Natural killer cell (primary cell): ENCODE data around the gene RBM38. TPM values are rescaled to one million over a fixed set of nuclear protein-coding genes. Genes with fewer than 3 reads are reported as not detected.

Experiments used
- ATAC-seq, 3 donors: fragments of 150-1000 bp in 2 of 3; fragments of 200-7000 bp in 1 of 3; cut with Tn5 transposase; 1 replicate in 1 of 3; 2 replicates in 2 of 3; pipeline ENCODE4 v1.10.0; 2021; ENCODE audit warnings: mild to moderate bottlenecking in 2 of 3, moderate library complexity in 2 of 3
- DNase-seq, 2 donors: peaks; one replicate each; pipeline versions ENCODE4 v3.0.0 to v3.0.0-alpha.2; 2013 to 2021; ENCODE audit warnings: mixed read lengths in 1 of 2
- H3K27ac ChIP-seq: one replicate; pipeline ENCODE4 v1.5.1; 2013; ENCODE audit warnings: mild to moderate bottlenecking, low read length
- H3K27me3 ChIP-seq: one replicate; pipeline ENCODE4 v1.6.1; 2013; ENCODE audit warnings: low read length; ENCODE audit not compliant: control insufficient read depth, insufficient read depth
- H3K36me3 ChIP-seq: one replicate; pipeline ENCODE4 v1.6.1; 2013; ENCODE audit warnings: low read length; ENCODE audit not compliant: control insufficient read depth, insufficient read depth
- H3K4me1 ChIP-seq: one replicate; pipeline ENCODE4 v1.6.1; 2013; ENCODE audit warnings: low read length; ENCODE audit not compliant: control insufficient read depth, insufficient read depth
- H3K4me3 ChIP-seq: one replicate; pipeline ENCODE4 v1.5.1; 2013; ENCODE audit warnings: low read length
- H3K9me3 ChIP-seq: one replicate; pipeline ENCODE4 v1.6.1; 2013; ENCODE audit warnings: low read length; ENCODE audit not compliant: control insufficient read depth, insufficient read depth
- H3K27ac Mint-ChIP-seq, 2 donors: one replicate each; pipeline ENCODE4 v1.8.0; 2022; ENCODE audit warnings: mild to moderate bottlenecking in 2 of 2, mixed read lengths in 2 of 2, moderate library complexity in 1 of 2
- H3K27me3 Mint-ChIP-seq, 2 donors: one replicate each; pipeline ENCODE4 v1.8.0; 2022; ENCODE audit warnings: low read depth in 2 of 2, mixed read lengths in 2 of 2
- H3K36me3 Mint-ChIP-seq: one replicate; pipeline ENCODE4 v1.8.0; 2022; ENCODE audit warnings: mixed read lengths
- H3K4me1 Mint-ChIP-seq, 2 donors: one replicate each; pipeline ENCODE4 v1.8.0; 2022; ENCODE audit warnings: mixed read lengths in 2 of 2
- H3K4me3 Mint-ChIP-seq: one replicate; pipeline ENCODE4 v1.8.0; 2022; ENCODE audit warnings: mild to moderate bottlenecking, moderate library complexity, mixed read lengths
- H3K9me3 Mint-ChIP-seq, 2 donors: one replicate each; pipeline ENCODE4 v1.8.0; 2022; ENCODE audit warnings: mixed read lengths in 2 of 2
- WGBS: methylation state at CpG from one replicate; pipeline ENCODE4 v1.1.7; 2013; ENCODE audit warnings: missing lambda C conversion rate; ENCODE audit not compliant: insufficient coverage; 5-methylcytosine and 5-hydroxymethylcytosine counted together
- intact Hi-C: fragments of 100-400 bp; cut with micrococcal nuclease; formaldehyde crosslinking; loops from one replicate; pipeline ENCODE4 v1.14.2; 2022
- total RNA-seq, 4 donors: library from RNA; stranded (reverse); fragments of 120-200 nt in 1 of 4; gene quantifications; one replicate each; pipeline versions ENCODE4 v1.2.3 to v1.2.4, GENCODE V29; 2013 to 2022
- TF ChIP-seq, protein P1 (sequence below): fragments of 200-600 bp; IDR thresholded peaks from one replicate; pipeline ENCODE4 v1.8.0; 2022; ENCODE audit warnings: antibody characterized with exemption

The RBM38 gene
- total RNA-seq, 3 donors from 2014 or later (not counting 1 experiment from before 2014, with no cell fraction given) = 217 to 392 (median 264) TPM

DNA sequence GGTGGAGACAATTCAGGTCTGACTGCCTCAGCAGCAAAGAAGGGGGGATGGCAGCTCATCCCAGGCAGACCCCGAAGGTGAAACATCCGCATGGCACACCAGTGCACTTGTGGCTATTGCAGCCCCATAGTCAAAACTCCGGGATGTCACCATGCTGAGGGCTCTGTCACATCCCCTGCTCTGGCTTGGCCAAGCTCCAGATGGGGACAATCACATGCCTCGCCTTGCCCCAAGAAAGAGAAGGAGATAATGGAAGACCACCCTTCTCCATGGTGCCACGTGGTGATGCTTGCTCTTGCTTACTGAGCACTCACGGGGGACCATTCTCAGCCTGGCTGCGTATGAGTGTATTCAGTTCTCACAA lies 60.2 kb downstream of the RBM38 start:
- Mint-ChIP-seq H3K4me1 (peaks cover 46 to 47% of the 10 kb centered on the region in 2 donors), H3K27me3 (no peaks in the 10 kb centered on the region), H3K36me3 (no peaks in the 10 kb centered on the region), H3K9me3 (no peaks in the 10 kb centered on the region), H3K4me3 (peak overlapping the region; percentile 73), H3K27ac (peak overlapping the region; percentile 76 to 87)
- H3K36me3 ChIP-seq = no peaks in the 10 kb centered on the region
- no peaks in the 10 kb centered on the region for H3K9me3 ChIP-seq
- no peak overlapping the region for H3K27ac ChIP-seq
- H3K4me3 ChIP-seq = no peak overlapping the region
- 71% methylated on average over 7 of the region's 7 CpGs for WGBS
- no peak for ATAC-seq
- intact Hi-C loops = loop anchor here (2.0 kb wide), 1 partner anchor 17 kb away; no protein-coding TSS in a partner anchor
- H3K4me1 ChIP-seq = peaks cover 43% of the 10 kb centered on the region
- TF ChIP-seq, protein P1, sequence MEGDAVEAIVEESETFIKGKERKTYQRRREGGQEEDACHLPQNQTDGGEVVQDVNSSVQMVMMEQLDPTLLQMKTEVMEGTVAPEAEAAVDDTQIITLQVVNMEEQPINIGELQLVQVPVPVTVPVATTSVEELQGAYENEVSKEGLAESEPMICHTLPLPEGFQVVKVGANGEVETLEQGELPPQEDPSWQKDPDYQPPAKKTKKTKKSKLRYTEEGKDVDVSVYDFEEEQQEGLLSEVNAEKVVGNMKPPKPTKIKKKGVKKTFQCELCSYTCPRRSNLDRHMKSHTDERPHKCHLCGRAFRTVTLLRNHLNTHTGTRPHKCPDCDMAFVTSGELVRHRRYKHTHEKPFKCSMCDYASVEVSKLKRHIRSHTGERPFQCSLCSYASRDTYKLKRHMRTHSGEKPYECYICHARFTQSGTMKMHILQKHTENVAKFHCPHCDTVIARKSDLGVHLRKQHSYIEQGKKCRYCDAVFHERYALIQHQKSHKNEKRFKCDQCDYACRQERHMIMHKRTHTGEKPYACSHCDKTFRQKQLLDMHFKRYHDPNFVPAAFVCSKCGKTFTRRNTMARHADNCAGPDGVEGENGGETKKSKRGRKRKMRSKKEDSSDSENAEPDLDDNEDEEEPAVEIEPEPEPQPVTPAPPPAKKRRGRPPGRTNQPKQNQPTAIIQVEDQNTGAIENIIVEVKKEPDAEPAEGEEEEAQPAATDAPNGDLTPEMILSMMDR = no peak
- no peaks in the 10 kb centered on the region for H3K27me3 ChIP-seq
- DNase-seq = peak in 1 of 2 donors; percentile 12

DNA sequence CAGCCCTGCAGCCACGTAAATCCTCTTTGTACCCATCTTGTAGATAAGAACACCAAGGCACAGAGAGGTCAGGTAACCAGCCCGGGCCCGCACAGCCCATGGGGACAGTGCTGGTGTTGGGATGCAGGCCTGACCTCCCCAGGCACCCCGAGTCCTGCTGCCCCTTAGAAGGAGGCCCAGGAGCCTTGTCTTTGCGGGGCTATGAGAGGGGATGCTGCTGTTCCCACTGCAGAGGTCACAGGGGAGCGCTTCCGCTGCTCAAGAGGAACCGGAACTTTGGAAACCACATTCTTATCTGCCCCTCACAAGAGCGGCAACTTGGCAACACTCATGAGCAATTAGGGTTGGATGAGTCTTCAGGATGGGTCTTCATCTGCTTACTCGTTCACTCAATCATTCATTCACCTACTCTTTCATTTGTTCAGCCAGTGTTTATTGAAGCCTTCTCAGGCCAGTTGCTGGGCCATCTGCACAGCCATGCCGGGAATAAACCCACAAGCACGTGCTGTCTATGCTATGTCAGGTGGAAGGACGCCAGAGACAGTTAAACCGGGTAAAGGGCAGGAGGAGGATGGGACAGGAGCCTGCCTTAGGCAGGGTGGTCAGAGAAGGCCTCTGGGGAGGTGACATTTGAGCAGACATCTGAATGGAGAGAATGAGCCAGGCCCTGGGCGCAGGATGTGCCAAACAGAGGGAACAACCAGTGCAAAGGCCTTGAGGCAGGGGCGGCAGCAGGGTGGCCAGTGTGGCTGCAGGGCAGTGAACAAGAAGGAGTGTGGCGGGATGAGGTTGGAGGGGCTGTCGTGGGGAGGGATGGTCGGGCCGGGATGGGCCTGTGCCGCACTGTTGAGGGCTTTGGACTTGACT lies 60.8 kb downstream of the RBM38 start:
- Mint-ChIP-seq H3K4me1 (peaks cover 44 to 46% of the 10 kb centered on the region in 2 donors), H3K9me3 (no peaks in the 10 kb centered on the region), H3K27me3 (no peaks in the 10 kb centered on the region), H3K4me3 (peak overlapping the region; percentile 73), H3K36me3 (no peaks in the 10 kb centered on the region), H3K27ac (peak overlapping the region; percentile 76 to 87)
- no peaks in the 10 kb centered on the region for H3K36me3 ChIP-seq
- intact Hi-C loops = loop anchor here (2.0 kb wide), 1 partner anchor 17 kb away; no protein-coding TSS in a partner anchor
- H3K4me3 ChIP-seq = no peak overlapping the region
- H3K27ac ChIP-seq = no peak overlapping the region
- H3K27me3 ChIP-seq = no peaks in the 10 kb centered on the region
- ATAC-seq (peak; percentile 58 to 68 (median 66)), DNase-seq (peak in 1 of 2 donors; percentile 54)
- TF ChIP-seq, protein P1 = no peak
- 52% methylated on average over 21 of the region's 21 CpGs for WGBS
- no peaks in the 10 kb centered on the region for H3K9me3 ChIP-seq
- peaks cover 43% of the 10 kb centered on the region for H3K4me1 ChIP-seq

DNA sequence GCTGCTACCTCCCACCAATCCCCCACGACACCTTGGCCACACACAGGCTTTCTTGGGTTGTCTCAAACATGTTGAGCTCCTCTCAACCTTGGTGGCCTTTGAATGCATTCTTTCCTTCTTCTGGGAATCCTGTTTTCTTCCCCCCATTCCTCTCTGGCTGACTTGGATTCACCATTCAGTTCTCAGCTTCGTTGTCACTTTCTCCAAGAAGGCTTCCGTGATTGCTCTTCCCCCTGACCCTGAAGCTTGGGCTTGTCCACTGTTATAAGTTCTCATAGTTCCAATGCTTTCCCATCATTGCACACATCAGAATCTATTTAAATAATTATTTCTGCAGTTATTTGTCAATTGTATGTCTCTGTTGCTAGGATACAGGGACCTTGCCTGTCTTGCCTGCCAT lies 64.2 kb downstream of the RBM38 start:
- no peak overlapping the region for H3K4me3 ChIP-seq
- H3K27ac ChIP-seq = no peak overlapping the region
- ATAC-seq = no peak
- WGBS = 76% methylated on average over 3 of the region's 3 CpGs
- no peak overlapping the region for H3K27ac Mint-ChIP-seq
- no peaks in the 10 kb centered on the region for H3K9me3 Mint-ChIP-seq
- DNase-seq = no peak
- H3K4me1 ChIP-seq = peaks cover 29% of the 10 kb centered on the region
- no peaks in the 10 kb centered on the region for H3K36me3 ChIP-seq
- intact Hi-C loops = no loop called here
- H3K9me3 ChIP-seq = peaks cover 3% of the 10 kb centered on the region
- H3K4me3 Mint-ChIP-seq = no peak overlapping the region
- TF ChIP-seq, protein P1 = no peak
- H3K27me3 ChIP-seq = no peaks in the 10 kb centered on the region
- H3K36me3 Mint-ChIP-seq = no peaks in the 10 kb centered on the region
- H3K27me3 Mint-ChIP-seq = no peaks in the 10 kb centered on the region
- peaks cover 26 to 27% of the 10 kb centered on the region in 2 donors for H3K4me1 Mint-ChIP-seq
